ENCODE results near the gene MAP4K2. TPM values are rescaled to one million over a fixed set of nuclear protein-coding genes. Genes with fewer than 3 reads are reported as not detected.

MAP4K2 gene
- total RNA-seq, 4 donors from 2014 or later: 4.3 to 14.8 (median 6.2) TPM

GRCh38 chr11:64752175-64752970 lies 50.6 kb downstream of the MAP4K2 start:
- Histone ChIP-seq H3K4me1 (peaks cover 39 to 47% of the 10 kb centered on the region in 2 donors), H3K27ac (peak overlapping the region in 3 of 4 donors; percentile 23 to 99 (median 40)), H3K4me3 (no peak overlapping the region), H3K36me3 (peaks cover 0 to 57% of the 10 kb centered on the region in 2 donors), H3K27me3 (no peaks in the 10 kb centered on the region), H3K9me3 (no peaks in the 10 kb centered on the region)
- TF ChIP-seq POLR2A (IDR thresholded peaks at IDR 0.05) (no peak), CTCF (IDR thresholded peaks at IDR 0.05 in 4 of 5, conservative IDR thresholded peaks at IDR 0.05 in 1 of 5) (no peak)
- intact Hi-C loops (cut with DNase I; ENCODE audit: low total_unique reads): no loop called here
- ATAC-seq (peak in 1 of 2 donors; percentile 13), DNase-seq (peak in 1 of 2 donors; percentile 40)
- in situ Hi-C loops (cut with MboI; ENCODE audit: low sequenced_read_pairs in 4 of 4): no loop called here

- Histone ChIP-seq H3K4me3 (no peak overlapping the region), H3K27me3 (no peaks in the 10 kb centered on the region), H3K4me1 (peaks cover 31 to 44% of the 10 kb centered on the region in 2 donors), H3K27ac (peak overlapping the region in 3 of 4 donors; percentile 23 to 99 (median 33)), H3K9me3 (no peaks in the 10 kb centered on the region), H3K36me3 (peaks cover 0 to 57% of the 10 kb centered on the region in 2 donors)
- in situ Hi-C loops (cut with MboI; ENCODE audit: low sequenced_read_pairs in 4 of 4) (no loop called here), intact Hi-C loops (cut with DNase I; ENCODE audit: low total_unique reads) (no loop called here)
- TF ChIP-seq POLR2A (IDR thresholded peaks at IDR 0.05) (no peak), CTCF (IDR thresholded peaks at IDR 0.05 in 4 of 5, conservative IDR thresholded peaks at IDR 0.05 in 1 of 5) (no peak)
- DNase-seq (no peak), ATAC-seq (no peak)
These were observed 51.4 kb downstream of the MAP4K2 start for GRCh38 chr11:64751580-64751979.

GRCh38 chr11:64751136-64751535 lies 51.9 kb downstream of the MAP4K2 start:
- DNase-seq (no peak), ATAC-seq (no peak)
- Histone ChIP-seq H3K4me1 (peaks cover 26 to 44% of the 10 kb centered on the region in 2 donors), H3K36me3 (peaks cover 0 to 57% of the 10 kb centered on the region in 2 donors), H3K4me3 (no peak overlapping the region), H3K27me3 (no peaks in the 10 kb centered on the region), H3K27ac (peak overlapping the region in 3 of 4 donors; percentile 11 to 99 (median 23)), H3K9me3 (no peaks in the 10 kb centered on the region)
- intact Hi-C loops (cut with DNase I; ENCODE audit: low total_unique reads) (no loop called here), in situ Hi-C loops (cut with MboI; ENCODE audit: low sequenced_read_pairs in 4 of 4) (no loop called here)
- TF ChIP-seq CTCF (IDR thresholded peaks at IDR 0.05 in 4 of 5, conservative IDR thresholded peaks at IDR 0.05 in 1 of 5) (no peak), POLR2A (IDR thresholded peaks at IDR 0.05) (no peak)

GRCh38 chr11:64750361-64751054 lies 52.5 kb downstream of the MAP4K2 start:
- Histone ChIP-seq H3K36me3 (peaks cover 0 to 56% of the 10 kb centered on the region in 2 donors), H3K4me3 (no peak overlapping the region), H3K9me3 (no peaks in the 10 kb centered on the region), H3K27me3 (no peaks in the 10 kb centered on the region), H3K4me1 (peaks cover 20 to 44% of the 10 kb centered on the region in 2 donors), H3K27ac (peak overlapping the region in 1 of 4 donors; percentile 99)
- intact Hi-C loops (cut with DNase I; ENCODE audit: low total_unique reads): no loop called here
- ATAC-seq: no peak
- in situ Hi-C loops (cut with MboI; ENCODE audit: low sequenced_read_pairs in 4 of 4): no loop called here
- no peak for DNase-seq
- no peak for TF ChIP-seq CTCF (IDR thresholded peaks at IDR 0.05 in 4 of 5, conservative IDR thresholded peaks at IDR 0.05 in 1 of 5)
- TF ChIP-seq POLR2A (IDR thresholded peaks at IDR 0.05): no peak
